Measurements from ENCODE around the gene MAML2. TPM values are rescaled to one million over a fixed set of nuclear protein-coding genes. Genes with fewer than 3 reads are reported as not detected.
A peak's percentile ranks its signal among the peaks of the same experiment; 100 is the strongest.

MAML2 gene
- polyA plus RNA-seq, 1 of the 3 experiments (the other 2 are of a cell fraction) = 20.1 TPM

GRCh38 chr11:96067160-96067559 lies 275.8 kb downstream of the MAML2 start:
- Histone ChIP-seq H2AFZ (ENCODE audit: low read depth) (no peak overlapping the region), H3K9ac (no peak overlapping the region), H3K9me3 (no peaks in the 10 kb centered on the region), H3K27ac (ENCODE audit: low read depth in 2 of 2, low read length in 1 of 2) (no peak overlapping the region), H3K36me3 (replicated peaks in 1 of 2; ENCODE audit: control insufficient read depth in 1 of 2, insufficient read depth in 2 of 2, low read length in 1 of 2) (peaks cover 3 to 8% of the 10 kb centered on the region in 2 experiments), H3K9me2 (no peaks in the 10 kb centered on the region), H3K27me3 (ENCODE audit: insufficient read depth) (no peaks in the 10 kb centered on the region), H3K79me2 (ENCODE audit: insufficient read depth) (peaks cover 57% of the 10 kb centered on the region), H4K20me1 (ENCODE audit: insufficient read depth) (no peaks in the 10 kb centered on the region), H3K4me3 (ENCODE audit: low read depth in 2 of 2, low read length in 1 of 2) (no peak overlapping the region), H3F3A (replicated peaks; ENCODE audit: insufficient read depth) (peaks cover 25% of the 10 kb centered on the region), H3K4me1 (ENCODE audit: control insufficient read depth in 1 of 2, insufficient read depth in 2 of 2, low read depth in 1 of 2, low read length in 1 of 2) (peaks cover 7 to 28% of the 10 kb centered on the region in 2 experiments), H3K4me2 (no peak overlapping the region)
- WGBS (ENCODE audit: low lambda C conversion rate) = 85% methylated on average over 3 of the region's 3 CpGs
- TF ChIP-seq MAX (IDR thresholded peaks at IDR 0.05; ENCODE audit: low read depth) (no peak), SMC3 (IDR thresholded peaks at IDR 0.05; ENCODE audit: low read depth, low read length) (no peak), GABPA (IDR thresholded peaks at IDR 0.05; ENCODE audit: low read depth) (no peak)
- DNase-seq = no peak
- POLR2A ChIA-PET = no interaction called here
- CTCF ChIA-PET = interaction anchor here (1.4 kb wide), 1 partner anchor 276 kb away, joined by 7 read pairs; the partner anchor contains the start of gene MAML2

GRCh38 chr11:96065379-96065778 lies 277.6 kb downstream of the MAML2 start:
- TF ChIP-seq JUND (IDR thresholded peaks at IDR 0.05) = no peak
- no peak for TF ChIP-seq YY1 (IDR thresholded peaks at IDR 0.05; ENCODE audit: low read depth)
- TF ChIP-seq ELF1 (IDR thresholded peaks at IDR 0.05) = no peak
- peak; percentile 32; the same call in 1 of the 2 replicates for TF ChIP-seq TCF12 (IDR thresholded peaks at IDR 0.05)
- TF ChIP-seq SMC3 (IDR thresholded peaks at IDR 0.05; ENCODE audit: low read depth, low read length) = no peak
- no peak for TF ChIP-seq FOXJ3 (CRISPR knock-in tag; IDR thresholded peaks at IDR 0.05)
- TF ChIP-seq FOXM1 (IDR thresholded peaks at IDR 0.05; ENCODE audit: low read depth) = no peak
- TF ChIP-seq MEF2A (IDR thresholded peaks at IDR 0.05; ENCODE audit: borderline replicate concordance, low read depth) = no peak
- TF ChIP-seq IRF3 (IDR thresholded peaks at IDR 0.05; ENCODE audit: low read depth, low read length) = no peak
- no peak for TF ChIP-seq SIN3A (IDR thresholded peaks at IDR 0.05; ENCODE audit: borderline replicate concordance, low read depth, low read length)
- no peak for TF ChIP-seq EZH2phosphoT487 (IDR thresholded peaks at IDR 0.05; ENCODE audit: borderline replicate concordance, low read depth)
- TF ChIP-seq REST (IDR thresholded peaks at IDR 0.05; ENCODE audit: low read depth, low read length) = no peak
- no peak for TF ChIP-seq NRF1 (IDR thresholded peaks at IDR 0.05; ENCODE audit: low read depth, low read length)
- TF ChIP-seq RXRA (IDR thresholded peaks at IDR 0.05; ENCODE audit: borderline replicate concordance, low read depth) = no peak
- TF ChIP-seq MAX (IDR thresholded peaks at IDR 0.05; ENCODE audit: low read depth) = no peak
- TF ChIP-seq NFIC (IDR thresholded peaks at IDR 0.05; ENCODE audit: borderline replicate concordance) = no peak
- no peak for TF ChIP-seq GATA2 (CRISPR knock-in tag; IDR thresholded peaks at IDR 0.05)
- TF ChIP-seq EP300 (IDR thresholded peaks at IDR 0.05; ENCODE audit: borderline replicate concordance in 1 of 2, low read depth in 1 of 2, low read length in 1 of 2) = peak in 1 of 2 experiments; percentile 34; a peak in 1 of 4 replicates
- TF ChIP-seq RAD21 (IDR thresholded peaks at IDR 0.05; ENCODE audit: low read length) = no peak
- peak; percentile 54; the same call in 1 of the 2 replicates for TF ChIP-seq PBX3 (IDR thresholded peaks at IDR 0.05)
- H3K9ac ChIP-seq = no peak overlapping the region
- H3F3A ChIP-seq (replicated peaks; ENCODE audit: insufficient read depth) = peaks cover 33% of the 10 kb centered on the region
- peaks cover 12 to 46% of the 10 kb centered on the region in 2 experiments for H3K4me1 ChIP-seq (ENCODE audit: control insufficient read depth in 1 of 2, insufficient read depth in 2 of 2, low read depth in 1 of 2, low read length in 1 of 2)
- H4K20me1 ChIP-seq (ENCODE audit: insufficient read depth) = no peaks in the 10 kb centered on the region
- H3K79me2 ChIP-seq (ENCODE audit: insufficient read depth) = peaks cover 71% of the 10 kb centered on the region
- CTCF ChIA-PET = interaction anchor here (0.7 to 2.0 kb wide), 3 partner anchors 10 to 278 kb away, joined by 3 to 8 read pairs (median 6); partner anchors contain the start of gene MAML2
- DNase-seq = no peak
- H3K27me3 ChIP-seq (ENCODE audit: insufficient read depth) = no peaks in the 10 kb centered on the region
- H3K9me3 ChIP-seq = no peaks in the 10 kb centered on the region
- POLR2A ChIA-PET = no interaction called here
- WGBS (ENCODE audit: low lambda C conversion rate) = 82% methylated on average over 3 of the region's 3 CpGs
- no peak overlapping the region for H3K4me3 ChIP-seq (ENCODE audit: low read depth in 2 of 2, low read length in 1 of 2)
- peaks cover 2 to 6% of the 10 kb centered on the region in 2 experiments for H3K36me3 ChIP-seq (replicated peaks in 1 of 2; ENCODE audit: control insufficient read depth in 1 of 2, insufficient read depth in 2 of 2, low read length in 1 of 2)
- H3K27ac ChIP-seq (ENCODE audit: low read depth in 2 of 2, low read length in 1 of 2) = peak overlapping the region in 1 of 2 experiments; percentile 61; a peak in 1 of 4 replicates
- no peak overlapping the region for H3K4me2 ChIP-seq
- no peaks in the 10 kb centered on the region for H3K9me2 ChIP-seq
- H2AFZ ChIP-seq (ENCODE audit: low read depth) = no peak overlapping the region

All from SK-N-SH (cell line).